Body of pancreas (tissue), 4 donors: ENCODE measurements around the gene AGBL4.

Source experiments
- CTCF ChIP-seq, 7 experiments: fragments of 450-650 bp in 4 of 7; fragments of 200-600 bp in 3 of 7; sonication (generic) in 3 of 7; IDR thresholded peaks; one replicate each; pipeline ENCODE4 v1.5.1; 2016 to 2019; ENCODE audit warnings: antibody characterized with exemption in 7 of 7
- POLR2A ChIP-seq, 3 donors: fragments of 450-650 bp; IDR thresholded peaks; one replicate each; pipeline ENCODE4 v1.6.1; 2016; ENCODE audit warnings: antibody characterized with exemption in 3 of 3, mild to moderate bottlenecking in 2 of 3

- TF ChIP-seq POLR2A (IDR thresholded peaks at IDR 0.05) (no peak), CTCF (IDR thresholded peaks at IDR 0.05) (no peak)
Observed at GRCh38 chr1:49200738-49201137, 823.0 kb downstream of the AGBL4 start.
